PC-3 (cell line): Measurements from ENCODE around the gene DNM1.

ENCODE experiments used
- EZH2 ChIP-seq: fragments of 300-600 bp; sonication (generic); IDR thresholded peaks from one replicate; pipeline ENCODE4 v1.6.1; 2017; ENCODE audit warnings: antibody characterized with exemption, mild to moderate bottlenecking, low read length; ENCODE audit not compliant: unreplicated experiment
- EZH2phosphoT487 ChIP-seq: fragments of 300-600 bp; sonication (generic); IDR thresholded peaks from 2 replicates; pipeline ENCODE4 v1.6.1; 2018; ENCODE audit warnings: mild to moderate bottlenecking, antibody characterized with exemption, low read length, borderline replicate concordance

DNA sequence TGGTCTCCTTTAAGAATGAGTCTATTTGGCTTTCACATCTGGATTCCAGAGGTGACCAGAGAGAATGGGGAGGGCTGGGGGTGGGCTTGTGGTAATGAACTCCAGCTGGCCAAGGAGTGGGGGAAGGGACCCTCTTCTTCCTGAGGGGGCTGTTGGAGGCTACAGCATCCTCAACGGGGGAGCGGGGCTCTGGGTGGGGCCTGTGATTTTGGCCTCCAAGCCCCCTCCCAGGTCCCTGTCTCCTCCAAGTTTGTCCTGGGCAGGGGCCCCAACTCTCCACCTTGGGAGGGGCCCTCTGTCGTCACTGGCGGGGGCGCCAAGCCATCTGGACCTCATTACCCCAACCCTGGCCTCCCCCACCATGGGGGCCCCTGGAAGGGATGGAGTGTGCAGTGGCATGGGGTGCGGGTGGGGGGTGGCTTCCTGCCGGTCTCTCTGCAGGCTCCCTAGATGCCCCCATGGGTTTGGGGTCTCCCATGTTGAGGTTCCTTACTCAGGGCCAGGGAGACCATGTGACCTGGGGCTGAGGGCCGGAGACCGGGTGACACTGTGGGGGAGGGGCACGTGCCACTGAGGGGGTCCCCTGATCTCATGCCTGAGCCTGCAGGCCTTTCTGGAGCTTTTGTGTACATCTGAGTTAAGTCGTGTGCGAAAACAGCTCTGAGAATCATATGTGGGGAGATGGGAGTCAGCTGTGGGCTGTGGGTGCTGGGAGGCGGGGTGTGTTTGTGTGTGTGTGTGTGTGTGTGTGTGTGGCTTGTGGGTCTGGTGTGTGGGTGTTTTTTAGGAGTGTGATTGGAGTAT, 40.2 kb downstream of the DNM1 start:
- TF ChIP-seq EZH2phosphoT487 (no peak), EZH2 (no peak)
